H9 (cell line): ENCODE measurements around the gene SCAF4. TPM values are rescaled to one million over a fixed set of nuclear protein-coding genes. Genes with fewer than 3 reads are reported as not detected.

Source experiments
- DNase-seq: peaks from one replicate; pipeline ENCODE4 v3.0.0-alpha.2; 2017
- H2AFZ ChIP-seq: one replicate; pipeline ENCODE4 v1.6.1; 2013; ENCODE audit warnings: mild to moderate bottlenecking, low read length, control low read depth, moderate library complexity
- H2AK5ac ChIP-seq: 2 replicates; pipeline ENCODE4 v1.6.1; 2013; ENCODE audit warnings: low read length, control low read depth, mixed read lengths; ENCODE audit not compliant: insufficient read length
- H2BK120ac ChIP-seq: one replicate; pipeline ENCODE4 v1.6.1; 2013; ENCODE audit warnings: low read depth, mild to moderate bottlenecking, low read length, control low read depth, inconsistent platforms; ENCODE audit not compliant: poor library complexity, severe bottlenecking
- H2BK12ac ChIP-seq: 2 replicates; pipeline ENCODE4 v1.6.1; 2013; ENCODE audit warnings: low read length, control low read depth, mixed read lengths, low read depth; ENCODE audit not compliant: insufficient read length
- H2BK15ac ChIP-seq: 2 replicates; pipeline ENCODE4 v1.6.1; 2013; ENCODE audit warnings: low read depth, low read length, control low read depth
- H2BK20ac ChIP-seq: one replicate; pipeline ENCODE4 v1.6.1; 2013; ENCODE audit warnings: low read depth, mild to moderate bottlenecking, low read length, control low read depth, inconsistent platforms; ENCODE audit not compliant: poor library complexity, severe bottlenecking
- H2BK5ac ChIP-seq: 2 replicates; pipeline ENCODE4 v1.6.1; 2013; ENCODE audit warnings: low read length, control low read depth, mixed read lengths; ENCODE audit not compliant: insufficient read length
- H3K14ac ChIP-seq: 2 replicates; pipeline ENCODE4 v1.6.1; 2013; ENCODE audit warnings: low read length, control low read depth; ENCODE audit not compliant: insufficient read depth
- H3K18ac ChIP-seq: 2 replicates; pipeline ENCODE4 v1.6.1; 2013; ENCODE audit warnings: low read depth, mild to moderate bottlenecking, mixed read lengths, low read length, control low read depth; ENCODE audit not compliant: insufficient read length
- H3K23ac ChIP-seq: 2 replicates; pipeline ENCODE4 v1.6.1; 2013; ENCODE audit warnings: low read length, control low read depth, mixed read lengths, low read depth; ENCODE audit not compliant: insufficient read length
- H3K23me2 ChIP-seq: 2 replicates; pipeline ENCODE4 v1.6.1; 2013; ENCODE audit warnings: low read depth, mild to moderate bottlenecking, mixed read lengths, low read length, control low read depth; ENCODE audit not compliant: insufficient read length, poor library complexity, severe bottlenecking
- H3K27ac ChIP-seq: 2 replicates; pipeline ENCODE4 v1.5.1; 2013; ENCODE audit warnings: low read length, control low read depth, mixed read lengths, low read depth; ENCODE audit not compliant: insufficient read length
- H3K27me3 ChIP-seq: 2 replicates; pipeline ENCODE4 v1.6.1; 2013; ENCODE audit warnings: low read length, control low read depth, inconsistent platforms; ENCODE audit not compliant: insufficient read depth
- H3K4ac ChIP-seq: 2 replicates; pipeline ENCODE4 v1.6.1; 2013; ENCODE audit warnings: low read depth, mild to moderate bottlenecking, control low read depth, inconsistent platforms, low read length, moderate library complexity
- H3K4me1 ChIP-seq: 2 replicates; pipeline ENCODE4 v1.6.1; 2013; ENCODE audit warnings: low read length, control low read depth, inconsistent platforms; ENCODE audit not compliant: insufficient read depth
- H3K4me2 ChIP-seq: 2 replicates; pipeline ENCODE4 v1.6.1; 2013; ENCODE audit warnings: low read length, control low read depth, mixed read lengths; ENCODE audit not compliant: insufficient read length, insufficient read depth
- H3K56ac ChIP-seq: 2 replicates; pipeline ENCODE4 v1.6.1; 2013; ENCODE audit warnings: low read depth, mild to moderate bottlenecking, mixed read lengths, low read length, control low read depth; ENCODE audit not compliant: insufficient read length
- H3K79me1 ChIP-seq: 2 replicates; pipeline ENCODE4 v1.6.1; 2013; ENCODE audit warnings: low read depth, mild to moderate bottlenecking, moderate library complexity, low read length, control low read depth, inconsistent platforms; ENCODE audit not compliant: insufficient read depth, poor library complexity, severe bottlenecking
- H3K79me2 ChIP-seq: 2 replicates; pipeline ENCODE4 v1.6.1; 2013; ENCODE audit warnings: low read length, control low read depth, inconsistent platforms; ENCODE audit not compliant: insufficient read depth
- H3K9ac ChIP-seq: 2 replicates; pipeline ENCODE4 v1.6.1; 2013; ENCODE audit warnings: low read length, control low read depth, mixed read lengths; ENCODE audit not compliant: insufficient read length; ENCODE audit errors: extremely low read depth
- H3K9me3 ChIP-seq: one replicate; pipeline ENCODE4 v1.6.1; 2013; ENCODE audit warnings: low read depth, low read length, inconsistent platforms; ENCODE audit not compliant: control insufficient read depth
- H3T11ph ChIP-seq: one replicate; pipeline ENCODE4 v1.6.1; 2013; ENCODE audit warnings: mild to moderate bottlenecking, low read length, control low read depth, inconsistent platforms
- H4K20me1 ChIP-seq: one replicate; pipeline ENCODE4 v1.6.1; 2013; ENCODE audit not compliant: control insufficient read depth, insufficient read length, insufficient read depth
- H4K5ac ChIP-seq: 2 replicates; pipeline ENCODE4 v1.6.1; 2013; ENCODE audit warnings: low read depth, mild to moderate bottlenecking, mixed read lengths, low read length, control low read depth; ENCODE audit not compliant: insufficient read length
- H4K8ac ChIP-seq: replicated peaks from 2 replicates; pipeline ENCODE4 v1.6.1; 2013; ENCODE audit warnings: low read length, control low read depth, mixed read lengths, low read depth; ENCODE audit not compliant: insufficient read length
- H4K91ac ChIP-seq: 2 replicates; pipeline ENCODE4 v1.6.1; 2013; ENCODE audit warnings: low read depth, mild to moderate bottlenecking, moderate library complexity, mixed read lengths, low read length, control low read depth; ENCODE audit not compliant: insufficient read length
- H3K27ac Mint-ChIP-seq, 3 experiments: 2 replicates in 2 of 3; 3 replicates in 1 of 3; pipeline ENCODE4 v1.8.0; 2020 to 2021; ENCODE audit warnings: mixed read lengths in 3 of 3, mild to moderate bottlenecking in 1 of 3, moderate library complexity in 1 of 3
- H3K27me3 Mint-ChIP-seq: 2 replicates; pipeline ENCODE4 v1.8.0; 2021; ENCODE audit warnings: low read depth, mild to moderate bottlenecking, moderate library complexity, mixed read lengths
- H3K36me3 Mint-ChIP-seq, 3 experiments: 2 replicates in 2 of 3; 3 replicates in 1 of 3; pipeline ENCODE4 v1.8.0; 2020 to 2021; ENCODE audit warnings: low read depth in 3 of 3, mixed read lengths in 3 of 3; ENCODE audit not compliant: insufficient read depth in 1 of 3
- H3K4me1 Mint-ChIP-seq, 2 experiments: 2 replicates each; pipeline ENCODE4 v1.8.0; 2020; ENCODE audit warnings: mixed read lengths in 2 of 2
- H3K4me3 Mint-ChIP-seq, 2 experiments: 2 replicates in 1 of 2; 3 replicates in 1 of 2; pipeline ENCODE4 v1.8.0; 2020 to 2021; ENCODE audit warnings: mild to moderate bottlenecking in 2 of 2, mixed read lengths in 2 of 2, moderate library complexity in 1 of 2
- H3K9me3 Mint-ChIP-seq, 2 experiments: 2 replicates in 1 of 2; 3 replicates in 1 of 2; pipeline ENCODE4 v1.8.0; 2020; ENCODE audit warnings: mild to moderate bottlenecking in 2 of 2, mixed read lengths in 2 of 2, moderate library complexity in 1 of 2
- CTCF ChIP-seq: fragments of 200-600 bp; sonication (generic); conservative IDR thresholded peaks from 3 replicates; pipeline ENCODE4 v1.8.0; 2021; ENCODE audit warnings: antibody characterized with exemption, mild to moderate bottlenecking
- WGBS: extraction: QIAGEN DNeasy Blood & Tissue Kit; methylation state at CpG from one replicate; pipeline ENCODE4 v1.1.7; 2013; ENCODE audit warnings: missing lambda C conversion rate, low lambda C conversion rate, mixed read lengths; ENCODE audit not compliant: insufficient read length; ENCODE audit errors: extremely low coverage; 5-methylcytosine and 5-hydroxymethylcytosine counted together
- total RNA-seq: library from RNA; stranded (reverse); gene quantifications from 2 replicates; pipeline ENCODE4 v1.2.1, GENCODE V29; 2021

SCAF4 gene
- total RNA-seq, 1 experiment from 2014 or later = 76.8 TPM

GRCh38 chr21:31665397-31665796 is 66.5 kb downstream of the SCAF4 start:
- H3K9me3 ChIP-seq = no peaks in the 10 kb centered on the region
- no peak overlapping the region for H2AK5ac ChIP-seq
- H3K9ac ChIP-seq = no peak overlapping the region
- H2BK12ac ChIP-seq = no peak overlapping the region
- no peak overlapping the region for H3K4me2 ChIP-seq
- no peak overlapping the region for H2BK5ac ChIP-seq
- no peak overlapping the region for H3K27ac ChIP-seq
- TF ChIP-seq CTCF = 0 out of 3 replicates have a peak, but pooled peaks have one; percentile 10
- no peak overlapping the region for H3K14ac ChIP-seq
- H3K23me2 ChIP-seq = peaks cover 2% of the 10 kb centered on the region
- H3K4me3 Mint-ChIP-seq = no peak overlapping the region
- H2BK20ac ChIP-seq = no peak overlapping the region
- H3K27me3 ChIP-seq = no peaks in the 10 kb centered on the region
- H3K27me3 Mint-ChIP-seq = no peaks in the 10 kb centered on the region
- peaks cover 37 to 59% (median 55%) of the 10 kb centered on the region in 3 experiments for H3K36me3 Mint-ChIP-seq
- H4K91ac ChIP-seq = no peak overlapping the region
- H3K4me1 ChIP-seq = no peaks in the 10 kb centered on the region
- no CpG with 5 or more reads among the region's 8 CpGs for WGBS
- no peak overlapping the region for H3K18ac ChIP-seq
- peak; percentile 35 for DNase-seq
- no peak overlapping the region for H3K56ac ChIP-seq
- H3K9me3 Mint-ChIP-seq = no peaks in the 10 kb centered on the region
- peaks cover 40 to 57% of the 10 kb centered on the region in 2 experiments for H3K4me1 Mint-ChIP-seq
- H2BK15ac ChIP-seq = no peak overlapping the region
- no peak overlapping the region for H4K5ac ChIP-seq
- peaks cover 15% of the 10 kb centered on the region; the same call in 1 of the 2 replicates for H3K79me2 ChIP-seq
- H3K27ac Mint-ChIP-seq = peak overlapping the region in 2 of 3 experiments; percentile 35 to 36; a peak in 4 of 7 replicates
- H2BK120ac ChIP-seq = no peak overlapping the region
- H2AFZ ChIP-seq = no peak overlapping the region
- no peaks in the 10 kb centered on the region for H4K20me1 ChIP-seq
- no peak overlapping the region for H3T11ph ChIP-seq
- H4K8ac ChIP-seq = no peak overlapping the region
- no peak overlapping the region for H3K4ac ChIP-seq
- peaks cover 4% of the 10 kb centered on the region for H3K79me1 ChIP-seq
- H3K23ac ChIP-seq = no peak overlapping the region
